WTC11 (cell line): ENCODE results near the gene CBLB. TPM values are rescaled to one million over a fixed set of nuclear protein-coding genes. Genes with fewer than 3 reads are reported as not detected.

ENCODE experiments used
- ATAC-seq: fragments of 200-7000 bp; cut with Tn5 transposase; 2 replicates; pipeline ENCODE4 v1.10.0; 2021; ENCODE audit warnings: mild to moderate bottlenecking, moderate library complexity
- CTCF ChIA-PET: fragments of 300-600 bp; sonication (Branson Sonifier 250); formaldehyde crosslinking; loops from one replicate; lab custom pipeline; 2021; ENCODE audit warnings: antibody characterized with exemption; lab: Charles Lee
- POLR2A ChIA-PET: fragments of 350-600 bp; sonication (Branson Sonifier 250); formaldehyde crosslinking; loops from one replicate; lab custom pipeline; 2021; ENCODE audit warnings: antibody characterized with exemption; lab: Charles Lee
- DNase-seq: peaks from one replicate; pipeline ENCODE4 v3.0.0; 2021; ENCODE audit warnings: low spot score
- H3K27ac Mint-ChIP-seq: 2 replicates; pipeline ENCODE4 v1.8.0; 2021; ENCODE audit warnings: mixed read lengths
- H3K27me3 Mint-ChIP-seq: 2 replicates; pipeline ENCODE4 v1.8.0; 2021; ENCODE audit warnings: low read depth, mild to moderate bottlenecking, moderate library complexity, mixed read lengths
- H3K36me3 Mint-ChIP-seq: 2 replicates; pipeline ENCODE4 v1.8.0; 2021; ENCODE audit warnings: mixed read lengths
- H3K4me1 Mint-ChIP-seq: 2 replicates; pipeline ENCODE4 v1.8.0; 2022; ENCODE audit warnings: mixed read lengths
- H3K4me3 Mint-ChIP-seq: 2 replicates; pipeline ENCODE4 v1.8.0; 2021; ENCODE audit warnings: mild to moderate bottlenecking, moderate library complexity, mixed read lengths
- H3K9me3 Mint-ChIP-seq: 2 replicates; pipeline ENCODE4 v1.8.0; 2021; ENCODE audit warnings: mixed read lengths
- ARID4B ChIP-seq: sonication (generic); formaldehyde crosslinking; IDR thresholded peaks from 2 replicates; pipeline ENCODE4 v1.8.0; 2023; ENCODE audit warnings: missing genetic modification reagents, mild to moderate bottlenecking, borderline replicate concordance
- CREM ChIP-seq: sonication (generic); formaldehyde crosslinking; IDR thresholded peaks from 2 replicates; pipeline ENCODE4 v1.8.1; 2022; ENCODE audit warnings: mild to moderate bottlenecking, missing genetic modification reagents, moderate library complexity
- ELF4 ChIP-seq: sonication (generic); formaldehyde crosslinking; IDR thresholded peaks from 2 replicates; pipeline ENCODE4 v1.8.1; 2022; ENCODE audit warnings: low read depth, mild to moderate bottlenecking, moderate library complexity, missing genetic modification reagents
- EMX1 ChIP-seq: fragments of 250-450 bp; sonication (Bioruptor Pico); IDR thresholded peaks from 2 replicates; pipeline ENCODE4 v1.8.0; 2021; ENCODE audit warnings: mild to moderate bottlenecking
- ESRRA ChIP-seq: sonication (generic); formaldehyde crosslinking; IDR thresholded peaks from 2 replicates; pipeline ENCODE4 v1.8.1; 2022; ENCODE audit warnings: mild to moderate bottlenecking, missing genetic modification reagents, borderline replicate concordance
- ETV6 ChIP-seq: sonication (generic); formaldehyde crosslinking; IDR thresholded peaks from 2 replicates; pipeline ENCODE4 v1.8.1; 2022; ENCODE audit warnings: mild to moderate bottlenecking, missing genetic modification reagents
- FOXJ3 ChIP-seq: sonication (generic); formaldehyde crosslinking; IDR thresholded peaks from 2 replicates; pipeline ENCODE4 v1.9.0; 2021; ENCODE audit warnings: missing genetic modification reagents, mild to moderate bottlenecking, borderline replicate concordance
- FOXK1 ChIP-seq: sonication (generic); formaldehyde crosslinking; IDR thresholded peaks from 2 replicates; pipeline ENCODE4 v1.8.0; 2022; ENCODE audit warnings: mild to moderate bottlenecking, moderate library complexity, missing genetic modification reagents
- IRF1 ChIP-seq: sonication (generic); formaldehyde crosslinking; IDR thresholded peaks from 2 replicates; pipeline ENCODE4 v1.8.0; 2023; ENCODE audit warnings: missing genetic modification reagents
- MLX ChIP-seq: sonication (generic); formaldehyde crosslinking; IDR thresholded peaks from 2 replicates; pipeline ENCODE4 v1.8.1; 2023; ENCODE audit warnings: mild to moderate bottlenecking, missing genetic modification reagents, moderate library complexity
- MYBL2 ChIP-seq: sonication (generic); formaldehyde crosslinking; IDR thresholded peaks from 2 replicates; pipeline ENCODE4 v1.8.1; 2023; ENCODE audit warnings: mild to moderate bottlenecking, moderate library complexity, missing genetic modification reagents
- NFE2L1 ChIP-seq: sonication (generic); formaldehyde crosslinking; IDR thresholded peaks from 2 replicates; pipeline ENCODE4 v1.8.1; 2023; ENCODE audit warnings: missing genetic modification reagents
- NR1H2 ChIP-seq: sonication (generic); formaldehyde crosslinking; IDR thresholded peaks from 2 replicates; pipeline ENCODE4 v1.9.0; 2021; ENCODE audit warnings: mild to moderate bottlenecking, moderate library complexity, missing genetic modification reagents
- TP53 ChIP-seq: sonication (generic); formaldehyde crosslinking; IDR thresholded peaks from 2 replicates; pipeline ENCODE4 v1.8.1; 2023; ENCODE audit warnings: mild to moderate bottlenecking, missing genetic modification reagents
- USF1 ChIP-seq: sonication (generic); formaldehyde crosslinking; IDR thresholded peaks from 2 replicates; pipeline ENCODE4 v1.8.0; 2022; ENCODE audit warnings: mild to moderate bottlenecking, missing genetic modification reagents
- USF2 ChIP-seq: sonication (generic); formaldehyde crosslinking; IDR thresholded peaks from 2 replicates; pipeline ENCODE4 v1.8.1; 2023; ENCODE audit warnings: mild to moderate bottlenecking, missing genetic modification reagents, moderate library complexity
- ZNF219 ChIP-seq: sonication (generic); formaldehyde crosslinking; IDR thresholded peaks from 2 replicates; pipeline ENCODE4 v1.8.0; 2023; ENCODE audit warnings: missing genetic modification reagents, mild to moderate bottlenecking, borderline replicate concordance
- ZNF416 ChIP-seq: fragments of 250-450 bp; sonication (Bioruptor Pico); IDR thresholded peaks from 2 replicates; pipeline ENCODE4 v1.9.0; 2021; ENCODE audit warnings: mild to moderate bottlenecking, inconsistent platforms
- ZNF425 ChIP-seq: fragments of 250-450 bp; sonication (Bioruptor Pico); conservative IDR thresholded peaks from 2 replicates; pipeline ENCODE4 v1.9.0; 2021; ENCODE audit warnings: mild to moderate bottlenecking
- ZNF532 ChIP-seq: fragments of 250-450 bp; sonication (Bioruptor Pico); IDR thresholded peaks from 2 replicates; pipeline ENCODE4 v1.9.0; 2021; ENCODE audit warnings: mild to moderate bottlenecking, borderline replicate concordance
- ZSCAN18 ChIP-seq: fragments of 250-450 bp; sonication (Bioruptor Pico); IDR thresholded peaks from 2 replicates; pipeline ENCODE4 v2.1.2; 2022; ENCODE audit warnings: mild to moderate bottlenecking, moderate library complexity
- total RNA-seq: library from RNA; stranded (reverse); gene quantifications from 3 replicates; pipeline ENCODE4 v1.2.3, GENCODE V29; 2021

Gene CBLB
- total RNA-seq, 1 experiment from 2014 or later, result 19.8 TPM

GRCh38 chr3:105771392-105771791 lies 97.4 kb downstream of the CBLB start:
- ChIA-PET POLR2A (no interaction called here), CTCF (no interaction called here)
- Mint-ChIP-seq H3K27me3 (no peaks in the 10 kb centered on the region), H3K36me3 (no peaks in the 10 kb centered on the region), H3K4me1 (0 out of 2 replicates have a peak, but pooled peaks cover 3% of the 10 kb centered on the region), H3K9me3 (no peaks in the 10 kb centered on the region)
- no peak for DNase-seq
- no peak for ATAC-seq
- no peak for TF ChIP-seq MYBL2 (CRISPR knock-in tag)
- no peak for TF ChIP-seq ETV6 (CRISPR knock-in tag)
- no peak for TF ChIP-seq FOXJ3 (CRISPR knock-in tag)
- TF ChIP-seq USF1 (CRISPR knock-in tag), result no peak
- TF ChIP-seq ELF4 (CRISPR knock-in tag), result no peak
- no peak for TF ChIP-seq ZSCAN18
- TF ChIP-seq FOXK1, result no peak
- TF ChIP-seq NFE2L1 (CRISPR knock-in tag), result no peak
- TF ChIP-seq CREM (CRISPR knock-in tag), result no peak
- TF ChIP-seq MLX (CRISPR knock-in tag), result no peak
- no peak for TF ChIP-seq EMX1 (CRISPR knock-in tag)
- TF ChIP-seq ESRRA (CRISPR knock-in tag), result no peak
- TF ChIP-seq, all 79 proteins: peak for 0
- Mint-ChIP-seq H3K27ac (no peak overlapping the region), H3K4me3 (no peak overlapping the region)

GRCh38 chr3:105770410-105770809 lies 98.4 kb downstream of the CBLB start:
- DNase-seq (no peak), ATAC-seq (no peak)
- H3K27ac Mint-ChIP-seq, result no peak overlapping the region
- H3K9me3 Mint-ChIP-seq, result no peaks in the 10 kb centered on the region; the same call in 1 of the 2 replicates
- no peak overlapping the region for H3K4me3 Mint-ChIP-seq
- POLR2A ChIA-PET, result no interaction called here
- H3K36me3 Mint-ChIP-seq, result no peaks in the 10 kb centered on the region
- H3K27me3 Mint-ChIP-seq, result no peaks in the 10 kb centered on the region
- CTCF ChIA-PET, result no interaction called here
- H3K4me1 Mint-ChIP-seq, result 0 out of 2 replicates have a peak, but pooled peaks cover 3% of the 10 kb centered on the region
- TF ChIP-seq ZNF219 (no peak), TP53 (CRISPR knock-in tag) (no peak), ARID4B (CRISPR knock-in tag) (no peak), ZNF425 (CRISPR knock-in tag) (no peak), USF2 (no peak), IRF1 (CRISPR knock-in tag) (no peak), ZNF416 (no peak), EMX1 (CRISPR knock-in tag) (no peak), ZNF532 (CRISPR knock-in tag) (no peak), NR1H2 (CRISPR knock-in tag) (no peak)
